ENCODE results near the gene KRTAP10-2. TPM values are rescaled to one million over a fixed set of nuclear protein-coding genes. Genes with fewer than 3 reads are reported as not detected.

KRTAP10-2 gene
- total and polyA plus RNA-seq, 2 experiments from 2014 or later, result not detected

DNA sequence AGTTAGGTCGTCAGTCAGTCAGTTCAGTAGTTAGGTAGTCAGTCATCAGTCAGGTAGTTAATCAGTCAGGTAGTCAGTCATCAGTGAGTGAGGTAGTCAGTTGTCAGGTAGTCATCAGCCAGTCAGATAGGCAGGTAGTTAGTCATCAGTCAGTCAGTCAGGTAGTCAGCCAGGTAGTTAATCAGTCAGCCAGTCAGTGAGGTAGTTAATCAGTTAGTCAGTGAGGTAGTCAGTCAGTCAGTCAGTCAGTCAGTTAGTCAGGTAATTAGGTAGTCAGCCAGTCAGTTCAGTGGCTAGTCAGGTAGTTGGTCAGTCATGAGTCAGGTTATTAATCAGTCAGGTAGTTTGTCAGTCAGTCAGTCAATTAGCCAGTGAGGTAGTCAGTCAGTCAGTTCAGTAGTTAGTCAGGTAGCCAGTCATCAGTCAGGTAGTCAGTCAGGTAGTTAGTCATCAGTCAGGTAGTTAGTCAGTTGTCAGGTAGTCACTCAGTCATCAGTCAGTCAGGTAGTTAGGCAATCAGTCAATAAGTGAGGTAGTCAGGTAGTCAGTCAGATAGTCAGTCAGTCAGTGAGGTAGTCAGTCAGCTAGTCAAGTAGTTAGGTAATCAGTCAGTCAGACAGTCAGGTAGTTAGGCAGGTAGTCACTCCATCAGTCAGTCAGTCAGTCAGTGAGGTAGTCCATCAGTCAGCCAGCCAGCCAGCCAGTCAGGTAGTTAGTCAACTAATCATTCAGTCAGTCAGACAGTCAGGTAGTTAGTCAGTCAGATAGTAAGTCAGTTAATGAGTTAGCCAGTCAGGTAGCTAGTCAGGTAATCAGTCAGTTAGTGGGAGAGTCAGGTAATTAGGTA, 27.5 kb downstream of the KRTAP10-2 start:
- Histone ChIP-seq H3K4me3 (no peak overlapping the region), H4K20me1 (ENCODE audit: insufficient read depth) (no peaks in the 10 kb centered on the region), H3K9me3 (ENCODE audit: low read depth) (no peaks in the 10 kb centered on the region), H3F3A (ENCODE audit: insufficient read depth) (no peaks in the 10 kb centered on the region), H3K27ac (no peak overlapping the region), H3K27me3 (replicated peaks; ENCODE audit: insufficient read depth) (no peaks in the 10 kb centered on the region), H2AFZ (no peak overlapping the region), H3K79me2 (ENCODE audit: insufficient read depth) (no peaks in the 10 kb centered on the region), H3K9me2 (ENCODE audit: insufficient read depth) (no peaks in the 10 kb centered on the region), H3K36me3 (ENCODE audit: low read depth) (no peaks in the 10 kb centered on the region), H3K4me2 (ENCODE audit: unreplicated experiment) (no peak overlapping the region), H3K9ac (no peak overlapping the region), H3K4me1 (ENCODE audit: insufficient read depth) (no peaks in the 10 kb centered on the region)
- TF ChIP-seq EZH2 (IDR thresholded peaks at IDR 0.05; ENCODE audit: insufficient read depth, poor library complexity, severe bottlenecking) (no peak), EZH2phosphoT487 (IDR thresholded peaks at IDR 0.05; ENCODE audit: insufficient read depth, low read depth) (no peak)
- in situ Hi-C loops (cut with MboI), result loop anchor here (25.0 kb wide), 1 partner anchor 414 kb away; the partner anchor contains the start of gene SLX9
- DNase-seq, result no peak
- 31 to 64% methylated on average over 1 of the region's 1 CpG for WGBS, 2 experiments (ENCODE audit: low coverage in 1 of 2, low lambda C conversion rate in 2 of 2, missing lambda C conversion rate in 2 of 2)

DNA sequence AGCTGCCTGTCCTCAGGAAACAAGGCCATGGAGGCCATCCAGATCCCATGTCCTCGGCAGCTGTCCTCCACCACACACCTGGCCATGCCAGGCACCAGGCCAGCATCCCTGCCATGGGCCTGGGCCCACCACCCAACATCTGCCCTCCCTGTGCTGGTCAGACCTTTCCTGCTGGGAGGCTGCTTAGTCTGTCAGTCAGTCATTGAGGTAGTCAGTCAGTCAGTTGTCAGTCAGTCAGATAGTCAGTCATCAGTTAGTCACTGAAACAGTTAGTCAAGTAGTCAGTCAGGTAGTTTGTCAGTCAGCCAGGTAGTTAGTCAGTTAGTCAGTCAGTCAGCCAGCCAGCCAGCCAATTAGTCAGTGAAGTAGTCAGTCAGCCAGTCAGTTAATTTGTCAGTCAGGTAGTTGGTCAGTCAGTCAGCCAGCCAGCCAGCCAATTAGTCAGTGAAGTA, 28.5 kb downstream of the KRTAP10-2 start:
- no peaks in the 10 kb centered on the region for H3K9me3 ChIP-seq (ENCODE audit: low read depth)
- in situ Hi-C loops (cut with MboI), result loop anchor here (25.0 kb wide), 1 partner anchor 415 kb away; the partner anchor contains the start of gene SLX9
- WGBS, 2 experiments (ENCODE audit: low coverage in 1 of 2, low lambda C conversion rate in 2 of 2, missing lambda C conversion rate in 2 of 2), result 73 to 80% methylated on average over 1 of the region's 1 CpG
- DNase-seq, result no peak
- H4K20me1 ChIP-seq (ENCODE audit: insufficient read depth), result no peaks in the 10 kb centered on the region
- no peak overlapping the region for H3K4me2 ChIP-seq (ENCODE audit: unreplicated experiment)
- no peaks in the 10 kb centered on the region for H3K9me2 ChIP-seq (ENCODE audit: insufficient read depth)
- no peaks in the 10 kb centered on the region for H3K4me1 ChIP-seq (ENCODE audit: insufficient read depth)
- H3K9ac ChIP-seq, result no peak overlapping the region
- no peak overlapping the region for H2AFZ ChIP-seq
- H3F3A ChIP-seq (ENCODE audit: insufficient read depth), result no peaks in the 10 kb centered on the region
- H3K79me2 ChIP-seq (ENCODE audit: insufficient read depth), result no peaks in the 10 kb centered on the region
- peaks cover 2% of the 10 kb centered on the region; the same call in 1 of the 2 replicates for H3K27me3 ChIP-seq (replicated peaks; ENCODE audit: insufficient read depth)
- TF ChIP-seq EZH2 (IDR thresholded peaks at IDR 0.05; ENCODE audit: insufficient read depth, poor library complexity, severe bottlenecking), result no peak
- TF ChIP-seq EZH2phosphoT487 (IDR thresholded peaks at IDR 0.05; ENCODE audit: insufficient read depth, low read depth), result no peak
- no peaks in the 10 kb centered on the region for H3K36me3 ChIP-seq (ENCODE audit: low read depth)
- H3K27ac ChIP-seq, result no peak overlapping the region
- H3K4me3 ChIP-seq, result no peak overlapping the region

DNA sequence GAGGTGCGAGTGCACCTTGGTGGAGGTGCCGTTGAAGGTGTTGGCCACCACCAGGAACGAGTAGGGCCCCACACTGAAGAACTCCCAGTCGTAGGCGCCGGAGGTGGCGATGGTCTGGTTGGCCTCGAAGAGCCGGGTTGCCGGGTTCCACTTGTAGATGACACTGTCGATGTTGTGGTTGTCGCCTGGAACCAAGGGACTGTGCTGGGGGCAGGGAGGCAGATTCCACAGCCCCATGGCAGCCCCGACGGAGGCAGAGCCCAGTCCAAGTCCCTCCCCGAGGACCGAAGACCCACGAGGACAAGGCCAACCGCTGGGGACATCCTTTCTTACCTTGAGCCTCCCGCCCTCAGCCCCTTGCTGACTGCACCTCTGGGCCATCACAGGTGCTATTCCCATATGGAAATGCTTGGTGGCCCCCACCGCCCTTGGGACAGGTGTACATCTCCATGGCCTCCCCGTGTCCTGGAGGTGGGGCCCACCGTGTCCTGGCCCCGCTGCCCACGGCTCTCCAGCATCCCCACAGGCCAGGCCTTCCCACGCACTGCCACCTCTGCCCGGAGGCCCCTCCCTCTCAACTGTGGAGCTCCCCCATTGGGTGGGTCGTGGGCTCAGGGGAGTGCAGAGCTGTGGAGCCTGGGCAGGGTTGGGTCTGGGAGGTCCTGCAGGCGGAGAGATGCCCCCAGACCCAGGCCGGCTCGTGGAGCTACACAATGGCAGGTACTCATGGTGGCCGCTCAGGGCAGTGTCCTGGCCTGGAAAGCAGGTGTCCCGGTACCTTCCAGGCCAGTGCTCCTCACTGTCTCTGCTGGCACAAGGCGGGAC, 29.2 kb downstream of the KRTAP10-2 start:
- WGBS, 2 experiments (ENCODE audit: low coverage in 1 of 2, low lambda C conversion rate in 2 of 2, missing lambda C conversion rate in 2 of 2), result 72 to 75% methylated on average over 26 to 33 of the region's 33 CpGs
- Histone ChIP-seq H3K27me3 (replicated peaks; ENCODE audit: insufficient read depth) (peaks cover 3% of the 10 kb centered on the region; the same call in 1 of the 2 replicates), H3K9me3 (ENCODE audit: low read depth) (no peaks in the 10 kb centered on the region), H3K79me2 (ENCODE audit: insufficient read depth) (no peaks in the 10 kb centered on the region), H3K9me2 (ENCODE audit: insufficient read depth) (no peaks in the 10 kb centered on the region), H3K9ac (no peak overlapping the region), H4K20me1 (ENCODE audit: insufficient read depth) (no peaks in the 10 kb centered on the region), H3K36me3 (ENCODE audit: low read depth) (no peaks in the 10 kb centered on the region), H3K27ac (no peak overlapping the region), H3K4me3 (no peak overlapping the region), H3K4me1 (ENCODE audit: insufficient read depth) (no peaks in the 10 kb centered on the region), H3F3A (ENCODE audit: insufficient read depth) (no peaks in the 10 kb centered on the region), H2AFZ (no peak overlapping the region), H3K4me2 (ENCODE audit: unreplicated experiment) (no peak overlapping the region)
- TF ChIP-seq EZH2 (IDR thresholded peaks at IDR 0.05; ENCODE audit: insufficient read depth, poor library complexity, severe bottlenecking) (no peak), EZH2phosphoT487 (IDR thresholded peaks at IDR 0.05; ENCODE audit: insufficient read depth, low read depth) (no peak)
- in situ Hi-C loops (cut with MboI), result loop anchor here (25.0 kb wide), 1 partner anchor 415 kb away; the partner anchor contains the start of gene SLX9
- DNase-seq, result no peak

GRCh38 chr21:44521301-44521927, 29.9 kb downstream of the KRTAP10-2 start:
- Histone ChIP-seq H3K4me3 (no peak overlapping the region), H3K4me1 (ENCODE audit: insufficient read depth) (no peaks in the 10 kb centered on the region), H3K9ac (no peak overlapping the region), H4K20me1 (ENCODE audit: insufficient read depth) (no peaks in the 10 kb centered on the region), H3K27me3 (replicated peaks; ENCODE audit: insufficient read depth) (peaks cover 3% of the 10 kb centered on the region; the same call in 1 of the 2 replicates), H3K79me2 (ENCODE audit: insufficient read depth) (no peaks in the 10 kb centered on the region), H3K9me2 (ENCODE audit: insufficient read depth) (no peaks in the 10 kb centered on the region), H3K27ac (no peak overlapping the region), H3K4me2 (ENCODE audit: unreplicated experiment) (no peak overlapping the region), H3F3A (ENCODE audit: insufficient read depth) (no peaks in the 10 kb centered on the region), H2AFZ (no peak overlapping the region), H3K9me3 (ENCODE audit: low read depth) (no peaks in the 10 kb centered on the region), H3K36me3 (ENCODE audit: low read depth) (no peaks in the 10 kb centered on the region)
- no peak for TF ChIP-seq EZH2phosphoT487 (IDR thresholded peaks at IDR 0.05; ENCODE audit: insufficient read depth, low read depth)
- no peak for TF ChIP-seq EZH2 (IDR thresholded peaks at IDR 0.05; ENCODE audit: insufficient read depth, poor library complexity, severe bottlenecking)
- no peak for DNase-seq
- 68 to 69% methylated on average over 16 to 22 of the region's 22 CpGs for WGBS, 2 experiments (ENCODE audit: low coverage in 1 of 2, low lambda C conversion rate in 2 of 2, missing lambda C conversion rate in 2 of 2)
- in situ Hi-C loops (cut with MboI), result loop anchor here (25.0 kb wide), 1 partner anchor 416 kb away; the partner anchor contains the start of gene SLX9

Measured in GM23248 (cell line).